A549 treated with DMSO at 1 μM for 4 hours (cell line): ENCODE results near the gene KCTD17. TPM values are rescaled to one million over a fixed set of nuclear protein-coding genes. Genes with fewer than 3 reads are reported as not detected.

ENCODE experiments used
- total RNA-seq: library from RNA; stranded (reverse); fragments of 200-300 nt; extraction: Qiagen RNA extraction; gene quantifications from 5 replicates; pipeline ENCODE4 v1.2.3, GENCODE V29; 2022; ENCODE audit warnings: low read depth

Gene KCTD17
- 22.1 to 27.5 TPM (median 23.5 TPM) in 5 replicates for total RNA-seq

GRCh38 chr22:37051391-37052385, at the start of gene KCTD17:
TSS of gene KCTD17 (plus strand) at chr22:37051742. CDS start at chr22:37051761, 19 bp downstream.

GRCh38 chr22:37019309-37020191, 32.0 kb upstream of the KCTD17 start, which contains the start of the genes MPST and TST:
TSS of gene MPST (plus strand) at chr22:37019742. CDS start at chr22:37019837, 95 bp downstream.
TSS of gene TST (minus strand) at chr22:37019447. CDS start at chr22:37018732, 715 bp downstream.

GRCh38 chr22:37109242-37109917, 57.8 kb downstream of the KCTD17 start, which contains the start of gene TMPRSS6:
TSS of gene TMPRSS6 (minus strand) at chr22:37109713. CDS start at chr22:37103417, 6,296 bp downstream.

Other genes starting within 250 kb of the KCTD17 start
- gene PVALB, start 234.7 kb upstream of the KCTD17 start, total RNA-seq, result not detected in 5 replicates
- gene NCF4, start 190.7 kb upstream of the KCTD17 start, total RNA-seq, result not detected in 5 replicates
- 0.01 TPM in 1 of 5 replicates, not detected in the others for gene CSF2RB, start 138.1 kb upstream of the KCTD17 start, total RNA-seq
- gene TST, start 32.3 kb upstream of the KCTD17 start, total RNA-seq, result 41.3 to 49.9 TPM (median 48.0 TPM) in 5 replicates
- 41.8 to 71.1 TPM (median 60.9 TPM) in 5 replicates for gene MPST, start 32.0 kb upstream of the KCTD17 start, total RNA-seq
- 0.02 TPM in 1 of 5 replicates, not detected in the others for gene TMPRSS6, start 58.0 kb downstream of the KCTD17 start, total RNA-seq
- gene IL2RB, start 98.2 kb downstream of the KCTD17 start, total RNA-seq, result 0.06 to 0.15 TPM (median 0.13 TPM) in 5 replicates
- 8.9 to 12.7 TPM (median 10.5 TPM) in 5 replicates for gene C1QTNF6, start 136.5 kb downstream of the KCTD17 start, total RNA-seq
- not detected in 5 replicates for gene SSTR3, start 160.7 kb downstream of the KCTD17 start, total RNA-seq
- gene RAC2, start 192.5 kb downstream of the KCTD17 start, total RNA-seq, result 0.14 to 0.20 TPM (median 0.19 TPM) in 5 replicates
- 0.53 to 1.2 TPM (median 0.99 TPM) in 5 replicates for gene CYTH4, start 230.8 kb downstream of the KCTD17 start, total RNA-seq